ENCODE data around the gene GPR4.
"Not testable (repeated sequence)": the region's sequence is repeated elsewhere in the genome, so short reads cannot be mapped to it uniquely, and the experiment has no call there.

The GPR4 gene

DNA sequence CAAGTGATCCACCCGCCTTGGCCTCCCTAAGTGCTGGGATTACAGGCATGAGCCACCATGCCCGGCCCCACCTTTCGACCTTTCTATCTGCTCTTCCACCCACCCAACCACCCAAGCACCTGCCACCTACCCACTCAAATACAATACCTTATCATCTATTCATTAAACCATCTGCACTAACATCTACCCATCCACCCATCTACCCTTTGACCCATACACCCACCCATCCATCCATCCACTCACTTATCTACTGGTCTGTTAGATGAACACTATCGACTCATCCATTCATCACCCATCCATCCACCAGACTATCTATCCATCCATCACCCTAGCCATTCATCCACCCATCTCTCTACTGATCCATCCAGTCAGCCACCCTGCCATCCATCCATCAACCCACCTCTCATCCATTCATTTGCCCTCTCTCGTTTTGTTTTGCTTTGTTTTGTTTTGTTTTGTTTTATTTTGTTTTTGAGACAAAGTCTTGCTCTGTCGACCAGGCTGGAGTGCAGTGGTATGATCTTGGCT, 20.0 kb upstream of the GPR4 start:
- DNase-seq (ENCODE audit: low spot score) = no peak

- no peak for DNase-seq (ENCODE audit: low spot score)
Measured at GRCh38 chr19:45621389-45621788, 19.4 kb upstream of the GPR4 start.

DNA sequence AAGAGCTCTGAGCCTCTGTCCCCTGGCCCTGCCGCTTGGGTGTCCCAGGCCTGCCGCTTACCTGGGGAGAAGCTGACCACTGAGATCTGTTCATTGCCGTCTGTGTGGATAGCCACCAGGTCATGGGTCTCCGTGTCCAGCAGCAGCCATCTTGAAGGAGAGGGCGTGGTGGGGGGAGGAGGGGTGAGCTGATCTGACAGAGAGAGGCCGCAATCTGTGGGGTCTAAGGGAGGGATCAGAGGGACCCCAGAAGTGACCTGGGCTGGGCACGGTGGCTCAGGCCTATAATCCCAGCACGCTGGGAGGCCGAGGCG, 14.6 kb upstream of the GPR4 start:
- no peak for DNase-seq (ENCODE audit: low spot score)

- DNase-seq (ENCODE audit: low spot score) = peak; percentile 68
Measured at GRCh38 chr19:45615795-45616703, 14.0 kb upstream of the GPR4 start.

- DNase-seq (ENCODE audit: low spot score) = not testable (repeated sequence)
Measured at GRCh38 chr19:45615056-45615455, 13.0 kb upstream of the GPR4 start.

DNA sequence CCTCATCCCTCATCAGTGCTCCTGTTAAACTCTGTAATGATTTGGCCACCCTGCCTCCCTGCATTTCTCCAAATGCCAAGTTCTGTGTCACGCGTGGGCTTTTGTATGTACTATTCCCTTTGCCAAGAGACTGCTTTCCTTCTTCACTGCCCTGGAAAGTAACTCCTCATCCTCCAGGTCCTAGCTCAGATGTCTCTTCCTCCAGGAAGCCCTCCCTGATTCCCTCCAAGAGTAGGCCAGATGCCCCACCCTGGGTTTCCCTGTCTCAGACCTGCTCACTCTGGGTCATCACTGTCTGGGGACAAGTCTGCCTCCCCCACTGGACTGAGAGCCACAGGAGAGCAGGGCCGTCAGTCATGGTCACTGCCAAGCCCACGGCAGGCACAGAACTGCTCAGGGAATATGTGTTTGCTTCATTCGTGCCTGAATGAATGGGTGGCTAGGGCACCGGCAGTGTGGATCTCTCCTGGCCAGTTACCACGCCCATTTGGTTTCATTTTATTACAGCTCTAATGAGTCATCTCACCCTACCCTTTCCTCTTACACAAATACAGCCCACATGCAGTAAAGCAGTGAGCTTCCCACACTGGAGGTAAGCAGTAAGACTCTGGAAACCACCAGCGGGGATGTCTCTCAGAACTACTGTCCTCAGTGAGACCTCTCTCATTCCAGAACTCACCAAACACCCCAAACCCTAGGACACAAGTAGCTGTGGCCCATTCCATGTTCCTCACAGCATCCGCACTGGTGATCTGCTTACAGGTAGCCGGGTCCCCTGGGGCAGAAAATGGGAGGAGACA, 12.1 kb upstream of the GPR4 start:
- DNase-seq (ENCODE audit: low spot score) = peak; percentile 94

DNA sequence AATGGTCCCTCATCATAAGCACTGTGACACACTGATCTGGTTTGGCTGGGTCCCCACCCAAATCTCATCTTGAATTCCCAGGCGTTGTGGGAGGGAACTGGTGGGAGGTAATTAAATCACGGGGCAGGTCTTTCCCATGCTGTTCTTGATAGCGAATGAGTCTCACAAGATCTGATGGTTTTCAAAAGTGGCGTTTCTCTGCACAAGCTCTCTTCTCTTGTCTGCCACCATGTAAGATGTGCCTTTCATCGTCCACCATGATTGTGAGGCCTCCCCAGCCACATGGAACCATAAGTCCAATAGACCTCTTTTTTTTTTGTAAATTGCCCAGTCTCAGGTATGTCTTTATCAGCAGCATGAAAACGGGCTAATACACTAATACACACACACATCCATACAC, 6.9 kb upstream of the GPR4 start:
- DNase-seq (ENCODE audit: low spot score) = no peak

DNA sequence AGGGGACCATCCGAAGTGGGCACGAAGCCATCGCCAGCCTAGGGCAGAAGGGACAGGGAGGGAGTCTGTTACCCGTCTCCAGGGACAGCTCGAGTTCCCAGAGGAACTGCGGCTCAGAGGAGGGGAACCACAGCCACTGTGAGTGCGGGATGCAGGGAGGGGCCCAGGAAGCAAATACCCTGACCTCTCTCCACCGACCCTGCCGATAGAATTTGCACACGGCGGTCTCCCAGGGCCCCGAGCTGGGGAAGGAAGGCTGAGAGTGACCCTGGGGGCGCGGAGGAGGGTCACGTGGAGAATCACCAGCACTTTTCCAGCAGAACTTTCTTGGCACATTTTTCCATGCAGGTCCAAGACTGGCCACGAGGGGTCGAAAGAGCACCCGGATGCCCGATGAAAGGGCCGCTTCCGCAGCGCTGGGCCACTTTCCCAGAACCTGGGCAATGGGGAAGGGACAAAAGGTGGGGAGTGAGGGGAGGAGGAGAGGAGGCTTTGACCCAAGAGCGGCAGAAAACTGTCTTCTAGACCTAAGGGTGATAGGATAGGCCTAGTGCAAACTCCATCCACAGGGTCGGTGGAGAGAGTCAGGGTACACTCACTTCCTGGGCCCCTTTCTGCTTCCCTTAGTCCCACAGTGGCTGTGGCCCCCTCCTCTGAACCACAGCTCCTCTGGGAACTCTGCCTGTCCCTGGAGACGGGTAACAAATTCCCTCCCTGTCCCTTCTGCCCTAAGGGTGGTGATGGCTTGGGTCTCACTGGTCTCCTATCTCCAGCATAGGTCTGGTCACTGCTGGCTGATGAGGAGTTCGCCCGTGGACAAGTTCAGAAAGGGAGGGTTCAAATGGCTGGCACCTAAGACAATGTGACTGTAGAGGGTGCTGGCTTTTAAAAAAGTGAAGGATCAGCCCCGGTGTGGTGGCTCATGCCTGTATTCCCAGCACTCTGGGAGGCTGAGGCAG, 5.3 kb upstream of the GPR4 start:
- peak; percentile 76 for DNase-seq (ENCODE audit: low spot score)

DNA sequence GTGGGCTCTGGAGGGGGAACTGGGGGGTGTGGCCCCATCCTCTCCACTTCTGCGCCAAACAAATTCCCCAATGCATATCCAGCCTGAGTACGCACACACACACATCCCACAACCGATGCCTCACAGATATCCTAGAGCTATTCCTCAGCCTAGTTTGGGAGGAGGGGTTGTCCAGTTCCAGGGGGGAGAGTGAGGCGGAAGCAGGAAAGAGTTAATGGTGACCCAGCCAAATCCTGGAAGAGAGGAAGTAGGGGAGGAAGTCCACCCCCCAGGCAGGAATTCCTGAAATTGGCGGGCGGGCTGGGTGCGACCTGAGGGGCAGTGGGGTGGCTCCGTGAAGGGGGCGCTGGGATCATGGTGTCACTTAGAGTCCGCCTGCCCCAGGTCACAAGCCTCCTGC, 897 bp downstream of the GPR4 start:
- DNase-seq (ENCODE audit: low spot score) = no peak

DNA sequence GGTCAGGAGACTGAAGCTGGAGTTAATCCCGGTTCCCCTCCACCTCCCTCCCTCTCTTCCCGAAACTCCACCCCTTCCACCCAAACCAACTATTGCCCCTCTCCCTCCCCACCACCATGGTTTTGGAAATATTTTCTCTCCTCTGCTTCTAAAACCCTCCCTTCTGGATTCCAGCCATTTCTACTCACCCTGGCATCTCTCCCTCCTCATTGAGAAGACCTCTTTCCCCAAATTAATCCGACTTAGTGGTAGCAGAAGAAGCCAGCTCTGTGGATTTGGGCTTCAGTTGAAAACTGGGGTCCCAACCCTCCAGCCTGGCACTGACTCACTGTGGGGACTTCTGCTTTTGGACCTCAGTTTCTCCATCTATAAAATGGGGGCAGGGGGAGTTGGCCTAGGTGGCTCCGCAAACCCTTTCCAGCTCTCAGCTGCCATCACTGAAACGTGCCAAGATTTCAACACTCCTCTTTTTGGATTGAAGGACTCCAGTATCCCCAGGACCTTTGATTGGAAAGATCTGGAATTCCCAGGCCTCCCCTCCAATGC, 1.6 kb downstream of the GPR4 start:
- DNase-seq (ENCODE audit: low spot score) = no peak

- no peak for DNase-seq (ENCODE audit: low spot score)
Measured at GRCh38 chr19:45599286-45599685, 2.7 kb downstream of the GPR4 start.

GRCh38 chr19:45598267-45599001, 3.6 kb downstream of the GPR4 start:
- DNase-seq (ENCODE audit: low spot score) = no peak

- DNase-seq (ENCODE audit: low spot score) = no peak
Measured at GRCh38 chr19:45597425-45598111, 4.4 kb downstream of the GPR4 start.

DNA sequence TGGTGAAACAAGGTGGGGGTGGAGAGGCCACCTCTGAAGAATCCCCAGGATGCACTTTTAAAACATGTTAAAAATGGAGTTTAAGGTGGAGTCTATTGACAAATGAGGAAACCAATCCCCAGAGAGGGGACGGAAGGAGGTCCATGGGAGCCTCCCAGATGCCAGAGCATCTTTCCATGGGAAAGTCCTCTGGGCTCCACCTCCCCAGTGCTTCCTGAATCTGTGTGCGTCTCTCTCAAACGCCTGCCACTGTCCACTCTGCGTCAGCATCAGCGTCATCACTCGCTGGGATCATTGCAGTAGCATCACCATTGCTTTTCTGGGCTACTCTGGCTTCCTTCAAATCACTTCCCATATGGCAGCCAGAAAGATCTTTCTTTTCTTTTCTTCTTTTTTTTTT, 6.2 kb downstream of the GPR4 start:
- peak; percentile 60 for DNase-seq (ENCODE audit: low spot score)

DNA sequence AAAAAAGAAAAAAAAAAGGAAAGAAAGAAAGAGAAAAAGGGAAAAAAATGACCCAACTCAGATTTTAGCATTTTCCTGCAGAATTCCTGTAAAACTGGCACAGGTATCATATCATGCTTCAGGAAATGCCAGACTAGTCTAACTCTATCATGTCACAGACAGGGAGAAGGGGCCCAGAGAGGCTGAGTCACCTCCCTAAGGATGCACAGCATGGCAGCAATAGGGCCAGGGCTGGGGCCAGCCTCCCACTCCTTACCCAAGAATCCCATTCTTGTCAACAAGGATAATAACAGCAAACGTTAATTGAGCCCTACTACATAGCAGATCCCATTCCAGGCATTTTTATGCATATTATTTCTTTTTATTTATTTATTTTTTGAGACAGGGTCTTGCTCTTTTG, 8.5 kb downstream of the GPR4 start:
- no peak for DNase-seq (ENCODE audit: low spot score)

- no peak for DNase-seq (ENCODE audit: low spot score)
Measured at GRCh38 chr19:45592366-45592765, 9.6 kb downstream of the GPR4 start.

DNA sequence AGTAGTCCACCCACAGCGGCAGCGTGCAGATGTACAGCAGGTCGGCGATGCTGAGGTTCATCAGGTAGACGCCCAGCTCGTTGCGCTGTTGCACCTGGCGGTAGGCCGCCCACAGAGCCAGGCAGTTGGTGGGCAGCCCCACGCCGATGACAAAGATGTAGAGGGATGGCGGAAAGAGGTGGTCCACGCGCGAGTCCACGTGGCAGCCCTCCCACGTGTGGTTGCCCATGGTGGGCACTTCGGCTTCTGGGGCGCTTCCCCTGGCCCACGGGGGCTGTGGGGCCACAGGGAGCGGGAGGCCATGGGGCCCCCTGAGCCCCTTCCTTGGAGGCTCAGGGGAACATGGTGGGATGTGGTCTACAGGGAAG, 10.4 kb downstream of the GPR4 start:
- no peak for DNase-seq (ENCODE audit: low spot score)

GRCh38 chr19:45591004-45591637, 10.9 kb downstream of the GPR4 start:
- no peak for DNase-seq (ENCODE audit: low spot score)

GRCh38 chr19:45590300-45591003, 11.6 kb downstream of the GPR4 start:
- no peak for DNase-seq (ENCODE audit: low spot score)
